Lung (tissue), 12 donors: ENCODE data around the gene PAPPA2. TPM values are rescaled to one million over a fixed set of nuclear protein-coding genes. Genes with fewer than 3 reads are reported as not detected.

Experiments
- ATAC-seq: fragments of 200-7000 bp; cut with Tn5 transposase; one replicate; pipeline ENCODE4 v1.9.1; 2020; ENCODE audit warnings: moderate number of reproducible peaks; ENCODE audit not compliant: insufficient read depth, low FRiP score
- DNase-seq, 3 donors: peaks; one replicate each; pipeline ENCODE4 v3.0.0-alpha.2; 2013 to 2017
- H3K27ac ChIP-seq, 2 donors: one replicate each; pipeline ENCODE4 v1.5.1; 2013; ENCODE audit warnings: mild to moderate bottlenecking in 2 of 2, moderate library complexity in 2 of 2, control low read depth in 1 of 2, inconsistent platforms in 1 of 2, low read depth in 1 of 2, low read length in 1 of 2
- H3K27me3 ChIP-seq, 3 donors: one replicate each; pipeline ENCODE4 v1.5.1; 2013; ENCODE audit warnings: low read length in 2 of 3; ENCODE audit not compliant: control insufficient read depth in 3 of 3, insufficient read depth in 3 of 3
- H3K36me3 ChIP-seq, 4 donors: one replicate each; pipeline ENCODE4 v1.5.1; 2013; ENCODE audit warnings: low read length in 4 of 4, mild to moderate bottlenecking in 1 of 4, moderate library complexity in 1 of 4; ENCODE audit not compliant: control insufficient read depth in 4 of 4, insufficient read depth in 4 of 4
- H3K4me1 ChIP-seq, 5 donors: one replicate each; pipeline ENCODE4 v1.5.1; 2013; ENCODE audit warnings: low read length in 5 of 5, mild to moderate bottlenecking in 2 of 5, moderate library complexity in 1 of 5; ENCODE audit not compliant: control insufficient read depth in 5 of 5, insufficient read depth in 5 of 5
- H3K4me3 ChIP-seq: one replicate; pipeline ENCODE4 v1.5.1; 2013; ENCODE audit warnings: mild to moderate bottlenecking, control low read depth, moderate library complexity
- H3K9ac ChIP-seq, 2 donors: one replicate each; pipeline ENCODE4 v1.5.1; 2013; ENCODE audit warnings: low read length in 2 of 2, control low read depth in 1 of 2; ENCODE audit not compliant: insufficient read depth in 1 of 2
- H3K9me3 ChIP-seq, 4 donors: one replicate each; pipeline ENCODE4 v1.5.1; 2013; ENCODE audit warnings: low read length in 3 of 4, mild to moderate bottlenecking in 1 of 4, moderate library complexity in 1 of 4; ENCODE audit not compliant: control insufficient read depth in 4 of 4, insufficient read depth in 3 of 4
- CTCF ChIP-seq: IDR thresholded peaks from 2 replicates; pipeline ENCODE4 v1.5.1; 2012; ENCODE audit warnings: mild to moderate bottlenecking; ENCODE audit errors: control extremely low read depth, extremely low read depth
- WGBS, 2 donors: extraction: QIAGEN DNeasy Blood & Tissue Kit; methylation state at CpG; one replicate each; pipeline ENCODE4 v1.1.7; 2013; 5-methylcytosine and 5-hydroxymethylcytosine counted together
- polyA plus RNA-seq, 2 donors: library from polyadenylated mRNA; stranded (reverse); fragments of 200-250 nt; gene quantifications; one replicate each; pipeline ENCODE4 v1.2.1, GENCODE V29; 2013
- total RNA-seq, 2 donors: library from RNA; depleted of rRNA in 1 of 2; stranded (reverse); fragments of >200 nt in 1 of 2; gene quantifications; one replicate each; pipeline ENCODE4 v1.2.1, GENCODE V29; 2014 to 2021
- donor health status: control.
- donor health status: control.
- donor health status: Bipolar disorder and iron deficiency.
- donor health status: healthy.
- donor health status: DM: yes; HTN: yes; CAD: no.

The PAPPA2 gene
- total and polyA plus RNA-seq, 4 donors, result 0.02 to 0.55 (median 0.32) TPM

- no peak for DNase-seq
- 83 to 94% methylated on average over 3 of the region's 3 CpGs for WGBS, 2 donors
- no peaks in the 10 kb centered on the region for H3K27me3 ChIP-seq
- no peaks in the 10 kb centered on the region for H3K4me1 ChIP-seq
- no peak for ATAC-seq
- H3K9me3 ChIP-seq, result peaks cover 0 to 2% (median 0%) of the 10 kb centered on the region in 4 donors
- H3K27ac ChIP-seq, result no peak overlapping the region
- no peak overlapping the region for H3K9ac ChIP-seq
- H3K36me3 ChIP-seq, result no peaks in the 10 kb centered on the region
- no peak overlapping the region for H3K4me3 ChIP-seq
- TF ChIP-seq CTCF, result no peak
These were observed 414.6 kb downstream of the PAPPA2 start for GRCh38 chr1:176877557-176877956.

GRCh38 chr1:176878750-176879536, 416.0 kb downstream of the PAPPA2 start:
- H3K9me3 ChIP-seq, result peaks cover 0 to under 1% (median 0%) of the 10 kb centered on the region in 4 donors
- 74% methylated on average over 12 of the region's 12 CpGs for WGBS, 2 donors
- no peaks in the 10 kb centered on the region for H3K27me3 ChIP-seq
- H3K36me3 ChIP-seq, result no peaks in the 10 kb centered on the region
- DNase-seq (no peak), ATAC-seq (no peak)
- H3K4me3 ChIP-seq, result no peak overlapping the region
- H3K27ac ChIP-seq, result no peak overlapping the region
- TF ChIP-seq CTCF, result no peak
- no peaks in the 10 kb centered on the region for H3K4me1 ChIP-seq
- no peak overlapping the region for H3K9ac ChIP-seq

GRCh38 chr1:176879784-176880620, 417.0 kb downstream of the PAPPA2 start:
- WGBS, 2 donors, result 90 to 94% methylated on average over 13 of the region's 13 CpGs
- no peaks in the 10 kb centered on the region for H3K36me3 ChIP-seq

More at GRCh38 chr1:176879784-176880620, 417.0 kb downstream of the PAPPA2 start:
- Histone ChIP-seq H3K27me3 (no peaks in the 10 kb centered on the region), H3K9ac (no peak overlapping the region), H3K27ac (no peak overlapping the region), H3K9me3 (no peaks in the 10 kb centered on the region), H3K4me3 (no peak overlapping the region), H3K4me1 (no peaks in the 10 kb centered on the region)
- DNase-seq (no peak), ATAC-seq (no peak)
- TF ChIP-seq CTCF, result no peak
